ENCODE results near the gene EDA.

- no peak for TF ChIP-seq CTCF (IDR thresholded peaks at IDR 0.05)
- no peak for TF ChIP-seq EP300 (IDR thresholded peaks at IDR 0.05)
- no peak for TF ChIP-seq POLR2A (IDR thresholded peaks at IDR 0.05)
These were observed 48.8 kb downstream of the EDA start for GRCh38 chrX:69664693-69665092.
